C4-2B (cell line): ENCODE measurements around the gene PTPN12.

Source experiments
- CTCF ChIP-seq: fragments of 450-650 bp; conservative IDR thresholded peaks from 2 replicates; pipeline ENCODE4 v1.5.1; 2017; ENCODE audit warnings: mild to moderate bottlenecking
- ZFX ChIP-seq: fragments of 450-650 bp; IDR thresholded peaks from 2 replicates; pipeline ENCODE4 v1.6.1; 2017

- TF ChIP-seq CTCF (no peak), ZFX (no peak)
These were observed 4.8 kb upstream of the PTPN12 start for GRCh38 chr7:77532247-77532646.
